Erythroblast (primary cell): ENCODE data around the gene TBC1D10B.

Source experiments
- GATA1 ChIP-seq: IDR thresholded peaks from 2 replicates; pipeline ENCODE4 v1.6.1; 2011; ENCODE audit warnings: low read depth, mild to moderate bottlenecking, control low read depth, low read length, moderate library complexity
- POLR2A ChIP-seq: IDR thresholded peaks from 2 replicates; pipeline ENCODE4 v1.6.1; 2011; ENCODE audit warnings: mild to moderate bottlenecking, low read length

DNA sequence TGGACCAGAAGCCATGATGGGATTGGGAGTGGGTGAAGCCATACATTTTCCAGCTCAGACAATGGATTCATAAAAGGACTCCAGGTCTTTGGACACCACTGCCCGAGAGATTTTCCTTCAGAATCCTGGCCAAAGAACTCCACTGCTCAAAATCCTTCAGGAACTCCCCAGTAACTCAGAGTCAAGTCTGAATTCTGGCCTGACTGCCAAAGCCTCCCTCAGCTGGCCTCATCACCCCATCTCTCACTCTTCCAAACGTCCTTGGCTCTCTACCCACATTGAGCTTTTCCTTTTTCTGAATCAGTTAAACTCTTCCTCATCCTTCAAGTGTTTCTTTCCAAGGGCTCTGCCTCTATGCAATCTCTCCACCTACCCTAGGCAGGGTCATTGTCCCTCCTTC is 13.2 kb upstream of the TBC1D10B start:
- TF ChIP-seq POLR2A (no peak), GATA1 (no peak)
